SK-N-SH treated with all-trans-retinoic acid at 6 μM for 48 hours (cell line): ENCODE measurements around the gene MID2.

Source experiments
- BACH2 ChIP-seq: fragments of 250-450 bp; sonication (Bioruptor Pico); IDR thresholded peaks from 2 replicates; pipeline ENCODE4 v1.9.0; 2021; ENCODE audit warnings: mild to moderate bottlenecking, borderline replicate concordance
- CREB5 ChIP-seq: fragments of 250-450 bp; sonication (Bioruptor Pico); IDR thresholded peaks from 2 replicates; pipeline ENCODE4 v1.5.1; 2020; ENCODE audit warnings: low read depth, mild to moderate bottlenecking, moderate library complexity
- PATZ1 ChIP-seq: fragments of 250-450 bp; sonication (Bioruptor Pico); IDR thresholded peaks from 2 replicates; pipeline ENCODE4 v1.8.0; 2020; ENCODE audit warnings: mild to moderate bottlenecking, moderate library complexity, borderline replicate concordance
- PPARA ChIP-seq: fragments of 250-450 bp; sonication (Bioruptor Pico); IDR thresholded peaks from 2 replicates; pipeline ENCODE4 v1.5.0; 2020; ENCODE audit warnings: mild to moderate bottlenecking, borderline replicate concordance
- RARB ChIP-seq: fragments of 250-450 bp; sonication (Bioruptor Pico); IDR thresholded peaks from 2 replicates; pipeline ENCODE4 v1.8.0; 2021; ENCODE audit warnings: mild to moderate bottlenecking, moderate library complexity
- TCF4 ChIP-seq: fragments of 250-450 bp; sonication (Bioruptor Pico); IDR thresholded peaks from 2 replicates; pipeline ENCODE4 v1.8.0; 2021; ENCODE audit warnings: mild to moderate bottlenecking, moderate library complexity, borderline replicate concordance

GRCh38 chrX:107905366-107905765 is 79.7 kb downstream of the MID2 start:
- TF ChIP-seq CREB5 (CRISPR knock-in tag) (no peak), BACH2 (CRISPR knock-in tag) (no peak), PATZ1 (CRISPR knock-in tag) (no peak), RARB (CRISPR knock-in tag) (no peak), TCF4 (CRISPR knock-in tag) (no peak), PPARA (CRISPR knock-in tag) (no peak)
